HepG2 (cell line): ENCODE measurements around the gene BCL6. TPM values are rescaled to one million over a fixed set of nuclear protein-coding genes. Genes with fewer than 3 reads are reported as not detected.

Source experiments
- ATAC-seq: fragments of 200-7000 bp; cut with Tn5 transposase; 3 replicates; pipeline ENCODE4 v1.9.1; 2020; ENCODE audit warnings: mild to moderate bottlenecking, moderate library complexity
- BruUV-seq: library from RNA; stranded (reverse); fragments of 400-500 nt; replicated peaks from 2 replicates; lab custom pipeline; 2021; lab: Mats Ljungman, UMichigan
- CTCF ChIA-PET: fragments of 300-600 bp; formaldehyde crosslinking; extraction: SDS; loops from one replicate; lab custom pipeline; 2021; ENCODE audit warnings: low total read pairs, inconsistent platforms, low intra/inter-chr PET ratio; lab: Yijun Ruan, JAX
- POLR2A ChIA-PET: fragments of 350-600 bp; sonication (Branson Sonifier 250); formaldehyde crosslinking; loops from one replicate; lab custom pipeline; 2020; ENCODE audit warnings: antibody characterized with exemption, inconsistent platforms; lab: Yijun Ruan, JAX
- DNase-seq: peaks from one replicate; pipeline ENCODE4 v3.0.0-alpha.2; 2015; ENCODE audit warnings: low spot score
- FAIRE-seq: peaks from 3 replicates; lab custom pipeline; 2011; peaks lifted over from hg19 to GRCh38; lab: Jason Lieb, UNC
- H2AFZ ChIP-seq: one replicate; pipeline ENCODE4 v1.6.1; 2011; ENCODE audit warnings: low read length, inconsistent platforms
- H3K27ac ChIP-seq: fragments of 300-600 bp; 3 replicates; pipeline ENCODE4 v1.8.0; 2011; ENCODE audit warnings: mixed run types, mild to moderate bottlenecking, mixed read lengths, low read length, inconsistent platforms; ENCODE audit not compliant: insufficient read depth; ENCODE audit errors: extremely low read length
- H3K27me3 ChIP-seq, 2 experiments: fragments of 200-600 bp in 1 of 2; 2 replicates in 1 of 2; 3 replicates in 1 of 2; pipeline versions ENCODE4 v1.6.0 to v1.8.0; 2011; ENCODE audit warnings: low read length in 2 of 2, mild to moderate bottlenecking in 2 of 2, moderate library complexity in 2 of 2, inconsistent platforms in 1 of 2; ENCODE audit not compliant: insufficient read depth in 2 of 2, control insufficient read depth in 1 of 2
- H3K36me3 ChIP-seq, 2 experiments: fragments of 200-600 bp in 1 of 2; replicated peaks in 1 of 2; 2 replicates in 1 of 2; 3 replicates in 1 of 2; pipeline versions ENCODE4 v1.5.1 to v1.8.0; 2011; ENCODE audit warnings: low read length in 2 of 2, inconsistent platforms in 1 of 2; ENCODE audit not compliant: insufficient read depth in 2 of 2, control insufficient read depth in 1 of 2
- H3K4me1 ChIP-seq: 2 replicates; pipeline ENCODE4 v1.5.1; 2012; ENCODE audit warnings: low read length, inconsistent platforms; ENCODE audit not compliant: insufficient read depth
- H3K4me2 ChIP-seq: 2 replicates; pipeline ENCODE4 v1.6.0; 2011; ENCODE audit warnings: low read depth, low read length, inconsistent platforms
- H3K4me3 ChIP-seq, 3 experiments: fragments of 200-600 bp in 1 of 3; sonication (generic), shearing (Covaris generic) in 1 of 3; replicated peaks in 1 of 3; 2 replicates each; pipeline ENCODE4 v1.5.1; 2011 to 2016; ENCODE audit warnings: low read length in 3 of 3, inconsistent platforms in 2 of 3, low read depth in 2 of 3, mild to moderate bottlenecking in 2 of 3, control low read depth in 1 of 3, mixed read lengths in 1 of 3; ENCODE audit not compliant: insufficient read depth in 1 of 3
- H3K79me2 ChIP-seq: one replicate; pipeline ENCODE4 v1.6.1; 2011; ENCODE audit warnings: low read length, inconsistent platforms; ENCODE audit not compliant: insufficient read depth
- H3K9ac ChIP-seq: 2 replicates; pipeline ENCODE4 v1.6.0; 2011; ENCODE audit warnings: mild to moderate bottlenecking, low read depth, low read length, inconsistent platforms; ENCODE audit not compliant: insufficient read depth
- H3K9me3 ChIP-seq: 2 replicates; pipeline ENCODE4 v1.5.1; 2012; ENCODE audit warnings: mild to moderate bottlenecking, low read length
- H4K20me1 ChIP-seq: 2 replicates; pipeline ENCODE4 v1.6.0; 2011; ENCODE audit warnings: inconsistent platforms, mild to moderate bottlenecking, low read length, moderate library complexity; ENCODE audit not compliant: insufficient read depth
- CREB3 ChIP-seq: sonication (generic); formaldehyde crosslinking; IDR thresholded peaks from 2 replicates; pipeline ENCODE4 v1.5.0; 2020; ENCODE audit warnings: missing genetic modification reagents
- HHEX ChIP-seq: IDR thresholded peaks from 2 replicates; pipeline ENCODE4 v1.6.1; 2016; ENCODE audit warnings: control low read depth
- KLF16 ChIP-seq, 2 experiments: sonication (generic) in 1 of 2; formaldehyde crosslinking in 1 of 2; IDR thresholded peaks; 2 replicates each; pipeline versions ENCODE4 v1.6.1 to v1.8.0; 2016 to 2023; ENCODE audit warnings: missing genetic modification reagents in 2 of 2, missing compliant biosample characterization in 1 of 2
- YEATS4 ChIP-seq: sonication (generic); formaldehyde crosslinking; IDR thresholded peaks from 2 replicates; pipeline ENCODE4 v1.4.0; 2020; ENCODE audit warnings: missing genetic modification reagents, borderline replicate concordance
- ZBTB49 ChIP-seq: sonication (generic); formaldehyde crosslinking; IDR thresholded peaks from 2 replicates; pipeline ENCODE4 v1.4.0; 2020; ENCODE audit warnings: missing genetic modification reagents, borderline replicate concordance
- ZNF569 ChIP-seq: sonication (generic); formaldehyde crosslinking; IDR thresholded peaks from 2 replicates; pipeline ENCODE4 v1.5.0; 2020; ENCODE audit warnings: mild to moderate bottlenecking, missing genetic modification reagents, moderate library complexity, borderline replicate concordance
- ZNF646 ChIP-seq: sonication (generic); formaldehyde crosslinking; IDR thresholded peaks from 2 replicates; pipeline ENCODE4 v1.9.0; 2021; ENCODE audit warnings: mild to moderate bottlenecking, missing genetic modification reagents
- ZNF703 ChIP-seq: sonication (generic); formaldehyde crosslinking; IDR thresholded peaks from 2 replicates; pipeline ENCODE4 v1.5.1; 2020; ENCODE audit warnings: missing genetic modification reagents, mild to moderate bottlenecking, moderate library complexity, borderline replicate concordance
- WGBS: methylation state at CpG from one replicate; pipeline ENCODE4 v1.1.6; 2017; ENCODE audit warnings: low lambda C conversion rate; 5-methylcytosine and 5-hydroxymethylcytosine counted together
- in situ Hi-C: cut with HindIII; loops from 2 replicates; pipeline ENCODE4 v1.10.0; 2017; ENCODE audit warnings: low pct_unique_long_range_greater_than_20kb; ENCODE audit not compliant: extremely low pct_ligation_motif_present
- intact Hi-C: fragments of 100-400 bp; cut with micrococcal nuclease; formaldehyde crosslinking; loops from one replicate; pipeline ENCODE4 v1.10.0; 2022; ENCODE audit not compliant: unreplicated experiment
- polyA plus RNA-seq, 8 experiments: library from polyadenylated mRNA; depleted of rRNA in 3 of 8; stranded (reverse) in 7 of 8; unstranded in 1 of 8; fragments of >200 nt; fragmentation: Illumina TruSeq in 4 of 8; extraction: Trizol in 4 of 8; gene quantifications; 2 replicates each; pipeline versions ENCODE4 v1.2.1 to v1.2.3, GENCODE V29; 2011 to 2016; ENCODE audit warnings: low read depth in 4 of 8, missing spikeins in 1 of 8, mixed read lengths in 1 of 8; ENCODE audit not compliant: insufficient read depth in 1 of 8
- total RNA-seq, 5 experiments: library from RNA; depleted of rRNA; stranded (reverse); fragments of >200 nt; fragmentation: Illumina TruSeq; extraction: Trizol; gene quantifications; 2 replicates each; pipeline ENCODE4 v1.2.3, GENCODE V29; 2016; ENCODE audit warnings: low read depth in 1 of 5
- TF ChIP-seq, protein P1 (sequence below): sonication (generic); formaldehyde crosslinking; IDR thresholded peaks from 2 replicates; pipeline ENCODE4 v1.8.0; 2022; ENCODE audit warnings: mild to moderate bottlenecking, missing genetic modification reagents

The BCL6 gene
- total and polyA plus RNA-seq, 2 of the 13 experiments (the other 11 are each of a cell fraction or from before 2014, with no cell fraction given): 21.2 to 53.7 TPM

- TF ChIP-seq ZNF646 (CRISPR knock-in tag) (no peak), KLF16 (CRISPR knock-in tag; IDR thresholded peaks at IDR 0.05) (peak in 1 of 2 experiments; percentile 39; a peak in 1 of 4 replicates), CREB3 (0 out of 2 replicates have a peak, but pooled peaks have one; percentile 4)
Observed at GRCh38 chr3:187750006-187750512, 4.8 kb upstream of the BCL6 start (continued).

DNA sequence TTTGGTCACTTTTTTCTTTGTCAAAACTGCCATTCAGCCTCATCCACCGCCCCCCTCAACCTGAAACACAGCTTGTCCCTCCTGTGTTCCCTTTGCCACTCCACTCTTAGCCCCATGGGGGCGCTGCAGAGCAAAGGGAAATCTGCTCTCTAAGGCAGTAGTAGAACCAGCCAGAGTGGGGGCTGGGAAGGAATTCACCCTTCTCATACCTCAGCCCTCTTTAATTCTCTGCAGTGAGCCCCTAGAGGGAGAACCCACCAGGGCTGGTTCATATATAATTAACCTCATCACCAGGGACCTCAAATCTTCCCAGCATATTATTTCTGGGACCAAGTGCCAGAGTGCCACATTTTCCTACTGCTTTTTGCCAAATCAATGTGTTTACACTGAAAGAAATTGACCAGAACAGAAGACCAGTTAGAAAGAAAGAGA is 2.8 kb upstream of the BCL6 start:
- Histone ChIP-seq H3K4me2 (peak overlapping the region; percentile 83), H2AFZ (no peak overlapping the region), H3K79me2 (peaks cover 36% of the 10 kb centered on the region), H3K36me3 (no peaks in the 10 kb centered on the region), H3K27ac (no peak overlapping the region), H3K9me3 (no peaks in the 10 kb centered on the region), H3K27me3 (peaks cover 0 to 5% of the 10 kb centered on the region in 2 experiments; a peak in 1 of 5 replicates), H3K4me3 (no peak overlapping the region), H3K9ac (no peak overlapping the region), H4K20me1 (peaks cover 12% of the 10 kb centered on the region; the same call in 1 of the 2 replicates), H3K4me1 (peaks cover 51% of the 10 kb centered on the region)
- ChIA-PET POLR2A (interaction anchor here (0.6 to 3.6 kb wide), 11 partner anchors 142 to 998 kb away, joined by 3 to 64 read pairs (median 4); no protein-coding TSS in a partner anchor), CTCF (no interaction called here)
- no TSS peak for BruUV-seq
- in situ Hi-C loops (loop anchor here (10.0 to 25.0 kb wide), 6 partner anchors 257 to 1397 kb away; no protein-coding TSS in a partner anchor), intact Hi-C loops (loop anchor here (5.0 to 10.0 kb wide), 3 partner anchors 234 to 1297 kb away; no protein-coding TSS in a partner anchor)
- DNase-seq (peak; percentile 82), ATAC-seq (peak; percentile 35), FAIRE-seq (no peak)
- 8% methylated on average over 2 of the region's 2 CpGs for WGBS
- TF ChIP-seq ZNF703 (CRISPR knock-in tag) (no peak), ZBTB49 (CRISPR knock-in tag) (no peak), HHEX (no peak), ZNF569 (no peak), YEATS4 (CRISPR knock-in tag) (no peak)
- TF ChIP-seq, protein P1, sequence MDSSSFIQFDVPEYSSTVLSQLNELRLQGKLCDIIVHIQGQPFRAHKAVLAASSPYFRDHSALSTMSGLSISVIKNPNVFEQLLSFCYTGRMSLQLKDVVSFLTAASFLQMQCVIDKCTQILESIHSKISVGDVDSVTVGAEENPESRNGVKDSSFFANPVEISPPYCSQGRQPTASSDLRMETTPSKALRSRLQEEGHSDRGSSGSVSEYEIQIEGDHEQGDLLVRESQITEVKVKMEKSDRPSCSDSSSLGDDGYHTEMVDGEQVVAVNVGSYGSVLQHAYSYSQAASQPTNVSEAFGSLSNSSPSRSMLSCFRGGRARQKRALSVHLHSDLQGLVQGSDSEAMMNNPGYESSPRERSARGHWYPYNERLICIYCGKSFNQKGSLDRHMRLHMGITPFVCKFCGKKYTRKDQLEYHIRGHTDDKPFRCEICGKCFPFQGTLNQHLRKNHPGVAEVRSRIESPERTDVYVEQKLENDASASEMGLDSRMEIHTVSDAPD (CRISPR knock-in tag): no peak
